Measurements from ENCODE around the gene LRRC49. TPM values are rescaled to one million over a fixed set of nuclear protein-coding genes. Genes with fewer than 3 reads are reported as not detected.
"Not testable (repeated sequence)": the region's sequence is repeated elsewhere in the genome, so short reads cannot be mapped to it uniquely, and the experiment has no call there.

LRRC49 gene
- polyA plus RNA-seq, 1 donor, result 7.2 TPM

GRCh38 chr15:70869346-70869745 is 23.3 kb upstream of the LRRC49 start:
- WGBS (ENCODE audit: insufficient coverage, low lambda C conversion rate), result no CpG with 5 or more reads among the region's 3 CpGs
- peaks cover 7% of the 10 kb centered on the region for H3K9me3 ChIP-seq (ENCODE audit: control insufficient read depth, low read depth, low read length)
- H3K4me1 ChIP-seq (ENCODE audit: control insufficient read depth, insufficient read depth, low read length), result no peaks in the 10 kb centered on the region
- H3K4me3 ChIP-seq (ENCODE audit: low read length), result no peak overlapping the region
- no peaks in the 10 kb centered on the region for H3K36me3 ChIP-seq (ENCODE audit: control insufficient read depth, insufficient read depth, low read length)
- no peak overlapping the region for H3K27ac ChIP-seq (ENCODE audit: low read length)
- no peak for DNase-seq
- H3K27me3 ChIP-seq (ENCODE audit: control insufficient read depth, insufficient read depth, low read length), result no peaks in the 10 kb centered on the region

GRCh38 chr15:70870051-70870450 is 22.6 kb upstream of the LRRC49 start:
- Histone ChIP-seq H3K27ac (ENCODE audit: low read length) (no peak overlapping the region), H3K27me3 (ENCODE audit: control insufficient read depth, insufficient read depth, low read length) (no peaks in the 10 kb centered on the region), H3K4me1 (ENCODE audit: control insufficient read depth, insufficient read depth, low read length) (no peaks in the 10 kb centered on the region), H3K4me3 (ENCODE audit: low read length) (no peak overlapping the region), H3K36me3 (ENCODE audit: control insufficient read depth, insufficient read depth, low read length) (no peaks in the 10 kb centered on the region), H3K9me3 (ENCODE audit: control insufficient read depth, low read depth, low read length) (peaks cover 7% of the 10 kb centered on the region)
- peak in 1 of 2 donors; percentile 20 for DNase-seq

DNA sequence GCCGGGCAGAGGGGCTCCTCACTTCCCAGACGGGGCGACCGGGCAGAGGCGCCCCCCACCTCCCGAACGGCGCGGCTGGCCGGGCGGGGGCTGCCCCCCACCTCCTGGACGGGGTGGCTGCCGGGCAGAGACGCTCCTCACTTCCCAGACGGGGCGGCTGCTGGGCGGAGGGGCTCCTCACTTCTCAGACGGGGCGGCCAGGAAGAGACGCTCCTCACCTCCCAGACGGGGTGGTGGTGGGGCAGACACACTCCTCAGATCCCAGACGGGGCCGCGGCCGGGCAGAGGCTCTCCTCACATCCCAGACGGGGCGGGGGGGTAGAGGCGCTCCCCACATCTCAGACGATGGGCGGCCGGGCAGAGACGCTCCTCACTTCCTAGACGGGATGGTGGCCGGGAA is 21.1 kb upstream of the LRRC49 start:
- H3K4me3 ChIP-seq (ENCODE audit: low read length); H3K27ac ChIP-seq (ENCODE audit: low read length); H3K27me3 ChIP-seq (ENCODE audit: control insufficient read depth, insufficient read depth, low read length); DNase-seq; H3K36me3 ChIP-seq (ENCODE audit: control insufficient read depth, insufficient read depth, low read length); H3K4me1 ChIP-seq (ENCODE audit: control insufficient read depth, insufficient read depth, low read length); H3K9me3 ChIP-seq (ENCODE audit: control insufficient read depth, low read depth, low read length): not testable (repeated sequence)
- no CpG with 5 or more reads among the region's 34 CpGs for WGBS (ENCODE audit: insufficient coverage, low lambda C conversion rate)

DNA sequence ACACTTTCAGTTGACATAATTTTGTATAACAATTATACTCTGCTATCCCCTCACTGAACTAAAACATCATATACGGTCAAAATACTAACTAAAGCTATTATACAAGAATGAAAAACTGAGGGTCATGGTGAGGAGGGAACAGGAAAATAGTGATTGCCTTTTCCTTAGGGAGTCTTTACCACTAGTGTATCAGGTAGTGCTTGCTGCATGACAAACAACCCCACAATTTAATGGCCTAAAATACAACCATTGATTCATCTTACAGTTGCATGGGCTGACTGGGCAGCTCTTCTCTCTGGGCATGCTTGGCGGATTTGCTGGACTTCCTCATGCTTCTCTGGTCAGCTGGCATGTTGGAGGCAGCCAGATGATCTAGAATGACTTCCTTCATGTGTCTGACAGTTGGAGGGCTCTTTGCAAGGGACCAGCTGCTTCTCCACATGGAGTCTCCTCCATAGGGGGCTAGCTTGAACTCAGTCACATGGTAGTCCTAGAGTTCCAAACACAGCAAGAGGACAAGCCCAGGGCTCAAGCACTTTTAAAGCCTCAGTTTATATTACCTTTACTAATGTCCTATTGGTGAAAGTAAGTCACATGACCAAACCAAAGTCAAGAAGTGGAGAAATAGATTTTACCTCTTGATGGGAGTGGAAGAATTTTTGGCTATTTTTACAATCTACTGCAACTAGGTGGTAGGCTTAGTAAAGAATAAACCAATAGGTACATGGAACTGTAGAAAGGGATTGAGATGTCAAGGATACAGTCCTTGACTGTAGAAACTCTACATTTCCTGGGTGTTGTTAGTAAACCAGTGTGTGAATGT is 19.2 kb upstream of the LRRC49 start:
- Histone ChIP-seq H3K27me3 (ENCODE audit: control insufficient read depth, insufficient read depth, low read length) (no peaks in the 10 kb centered on the region), H3K4me3 (ENCODE audit: low read length) (no peak overlapping the region), H3K27ac (ENCODE audit: low read length) (no peak overlapping the region), H3K9me3 (ENCODE audit: control insufficient read depth, low read depth, low read length) (peaks cover 7% of the 10 kb centered on the region), H3K36me3 (ENCODE audit: control insufficient read depth, insufficient read depth, low read length) (no peaks in the 10 kb centered on the region), H3K4me1 (ENCODE audit: control insufficient read depth, insufficient read depth, low read length) (no peaks in the 10 kb centered on the region)
- WGBS (ENCODE audit: insufficient coverage, low lambda C conversion rate), result no CpG with 5 or more reads among the region's 2 CpGs
- DNase-seq, result no peak

GRCh38 chr15:70875001-70875782 is 17.4 kb upstream of the LRRC49 start:
- no peaks in the 10 kb centered on the region for H3K27me3 ChIP-seq (ENCODE audit: control insufficient read depth, insufficient read depth, low read length)
- WGBS (ENCODE audit: insufficient coverage, low lambda C conversion rate), result 100% methylated on average over 1 of the region's 7 CpGs
- no peaks in the 10 kb centered on the region for H3K36me3 ChIP-seq (ENCODE audit: control insufficient read depth, insufficient read depth, low read length)
- no peak overlapping the region for H3K4me3 ChIP-seq (ENCODE audit: low read length)
- H3K9me3 ChIP-seq (ENCODE audit: control insufficient read depth, low read depth, low read length), result peaks cover 7% of the 10 kb centered on the region
- no peak for DNase-seq
- no peaks in the 10 kb centered on the region for H3K4me1 ChIP-seq (ENCODE audit: control insufficient read depth, insufficient read depth, low read length)
- H3K27ac ChIP-seq (ENCODE audit: low read length), result no peak overlapping the region

GRCh38 chr15:70876011-70876410 is 16.6 kb upstream of the LRRC49 start:
- Histone ChIP-seq H3K9me3 (ENCODE audit: control insufficient read depth, low read depth, low read length) (peaks cover 7% of the 10 kb centered on the region), H3K27me3 (ENCODE audit: control insufficient read depth, insufficient read depth, low read length) (no peaks in the 10 kb centered on the region), H3K4me1 (ENCODE audit: control insufficient read depth, insufficient read depth, low read length) (no peaks in the 10 kb centered on the region), H3K36me3 (ENCODE audit: control insufficient read depth, insufficient read depth, low read length) (no peaks in the 10 kb centered on the region), H3K27ac (ENCODE audit: low read length) (no peak overlapping the region), H3K4me3 (ENCODE audit: low read length) (no peak overlapping the region)
- WGBS (ENCODE audit: insufficient coverage, low lambda C conversion rate), result 86% methylated on average over 2 of the region's 3 CpGs
- DNase-seq, result no peak

DNA sequence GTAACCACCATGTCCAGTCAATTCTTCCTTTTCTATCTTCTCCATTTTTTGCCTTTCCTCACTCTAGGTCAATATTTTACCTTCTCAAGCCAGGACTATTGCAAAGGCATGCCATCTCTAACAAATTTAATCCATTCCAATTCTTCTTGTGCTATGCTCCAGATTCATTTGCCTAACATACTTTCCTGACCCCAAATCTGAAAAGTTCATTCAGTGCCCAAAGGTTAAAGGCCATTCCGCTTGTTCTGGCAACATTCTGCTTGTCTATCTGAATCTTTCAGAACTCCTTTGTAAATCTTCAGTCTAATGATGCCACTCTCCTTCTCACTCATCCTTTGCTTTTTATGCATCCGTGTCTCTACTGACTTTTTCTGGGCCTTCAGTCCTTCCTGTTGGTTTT is 15.9 kb upstream of the LRRC49 start:
- peaks cover 4% of the 10 kb centered on the region for H3K9me3 ChIP-seq (ENCODE audit: control insufficient read depth, low read depth, low read length)
- no peak overlapping the region for H3K4me3 ChIP-seq (ENCODE audit: low read length)
- WGBS (ENCODE audit: insufficient coverage, low lambda C conversion rate), result 60% methylated on average over 1 of the region's 2 CpGs
- no peaks in the 10 kb centered on the region for H3K4me1 ChIP-seq (ENCODE audit: control insufficient read depth, insufficient read depth, low read length)
- no peaks in the 10 kb centered on the region for H3K27me3 ChIP-seq (ENCODE audit: control insufficient read depth, insufficient read depth, low read length)
- no peaks in the 10 kb centered on the region for H3K36me3 ChIP-seq (ENCODE audit: control insufficient read depth, insufficient read depth, low read length)
- no peak for DNase-seq
- H3K27ac ChIP-seq (ENCODE audit: low read length), result no peak overlapping the region

- H3K4me3 ChIP-seq (ENCODE audit: low read length), result no peak overlapping the region
- H3K27me3 ChIP-seq (ENCODE audit: control insufficient read depth, insufficient read depth, low read length), result no peaks in the 10 kb centered on the region
- WGBS (ENCODE audit: insufficient coverage, low lambda C conversion rate), result no CpG with 5 or more reads among the region's 2 CpGs
- H3K4me1 ChIP-seq (ENCODE audit: control insufficient read depth, insufficient read depth, low read length), result no peaks in the 10 kb centered on the region
- DNase-seq, result no peak
- no peaks in the 10 kb centered on the region for H3K9me3 ChIP-seq (ENCODE audit: control insufficient read depth, low read depth, low read length)
- no peaks in the 10 kb centered on the region for H3K36me3 ChIP-seq (ENCODE audit: control insufficient read depth, insufficient read depth, low read length)
- no peak overlapping the region for H3K27ac ChIP-seq (ENCODE audit: low read length)
Observed at GRCh38 chr15:70879401-70879800, 13.2 kb upstream of the LRRC49 start.

- Histone ChIP-seq H3K36me3 (ENCODE audit: control insufficient read depth, insufficient read depth, low read length) (no peaks in the 10 kb centered on the region), H3K27ac (ENCODE audit: low read length) (no peak overlapping the region), H3K27me3 (ENCODE audit: control insufficient read depth, insufficient read depth, low read length) (no peaks in the 10 kb centered on the region), H3K4me1 (ENCODE audit: control insufficient read depth, insufficient read depth, low read length) (no peaks in the 10 kb centered on the region), H3K9me3 (ENCODE audit: control insufficient read depth, low read depth, low read length) (no peaks in the 10 kb centered on the region), H3K4me3 (ENCODE audit: low read length) (no peak overlapping the region)
- no CpG with 5 or more reads among the region's 2 CpGs for WGBS (ENCODE audit: insufficient coverage, low lambda C conversion rate)
- DNase-seq, result no peak
Observed at GRCh38 chr15:70880781-70881180, 11.8 kb upstream of the LRRC49 start.

DNA sequence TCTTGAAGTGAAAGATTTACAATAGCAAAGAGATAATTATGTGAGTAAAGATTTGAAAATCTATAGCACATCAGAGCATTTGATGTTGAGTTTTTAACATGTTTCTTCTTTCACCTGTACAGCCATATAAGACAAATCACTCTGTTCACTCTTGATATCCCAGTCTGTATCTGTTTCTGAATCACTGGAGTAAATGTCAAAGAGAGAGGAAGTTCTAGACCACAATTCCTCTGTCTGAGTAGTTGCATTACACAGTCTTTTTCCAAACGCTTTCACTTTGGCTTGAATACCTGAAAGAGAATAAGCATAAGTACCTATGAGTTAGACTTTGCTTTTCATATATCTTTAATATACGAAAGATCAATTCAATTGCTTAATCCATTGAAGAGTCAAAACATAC is 10.3 kb upstream of the LRRC49 start:
- Histone ChIP-seq H3K36me3 (ENCODE audit: control insufficient read depth, insufficient read depth, low read length) (no peaks in the 10 kb centered on the region), H3K27ac (ENCODE audit: low read length) (no peak overlapping the region), H3K4me1 (ENCODE audit: control insufficient read depth, insufficient read depth, low read length) (no peaks in the 10 kb centered on the region), H3K4me3 (ENCODE audit: low read length) (no peak overlapping the region), H3K9me3 (ENCODE audit: control insufficient read depth, low read depth, low read length) (no peaks in the 10 kb centered on the region), H3K27me3 (ENCODE audit: control insufficient read depth, insufficient read depth, low read length) (no peaks in the 10 kb centered on the region)
- WGBS (ENCODE audit: insufficient coverage, low lambda C conversion rate), result 100% methylated on average over 1 of the region's 2 CpGs
- no peak for DNase-seq

All from large intestine (tissue), 3 donors.